Upper lobe of left lung (tissue), 6 donors: ENCODE results near the gene IQCN. TPM values are rescaled to one million over a fixed set of nuclear protein-coding genes. Genes with fewer than 3 reads are reported as not detected.

Experiments used
- ATAC-seq, 2 donors: fragments of 200-7000 bp; cut with Tn5 transposase; one replicate each; pipeline ENCODE4 v1.9.1; 2022; ENCODE audit warnings: mild to moderate bottlenecking in 2 of 2, moderate library complexity in 2 of 2; ENCODE audit not compliant: low FRiP score in 2 of 2
- DNase-seq, 2 donors: peaks; one replicate each; pipeline ENCODE4 v3.0.0-alpha.2; 2019 to 2020
- H3K27ac ChIP-seq, 4 donors: fragments of 200-600 bp; sonication (generic); one replicate each; pipeline ENCODE4 v1.5.1; 2016 to 2019
- H3K27me3 ChIP-seq, 4 donors: fragments of 200-600 bp; sonication (generic); one replicate each; pipeline ENCODE4 v1.5.1; 2017 to 2019
- H3K36me3 ChIP-seq, 4 donors: fragments of 200-600 bp; sonication (generic); one replicate each; pipeline ENCODE4 v1.5.1; 2016 to 2019
- H3K4me1 ChIP-seq, 4 donors: fragments of 200-600 bp; sonication (generic); one replicate each; pipeline ENCODE4 v1.5.1; 2018 to 2019
- H3K4me3 ChIP-seq, 4 donors: fragments of 200-600 bp; sonication (generic); one replicate each; pipeline ENCODE4 v1.5.1; 2017 to 2019; ENCODE audit warnings: mild to moderate bottlenecking in 2 of 4, moderate library complexity in 1 of 4
- H3K9me3 ChIP-seq, 4 donors: fragments of 200-600 bp; sonication (generic); one replicate each; pipeline ENCODE4 v1.5.1; 2018 to 2019
- CTCF ChIP-seq, 6 experiments: fragments of 450-650 bp in 4 of 6; fragments of 200-600 bp in 2 of 6; sonication (generic) in 2 of 6; IDR thresholded peaks; one replicate each; pipeline ENCODE4 v1.5.1; 2016 to 2019; ENCODE audit warnings: antibody characterized with exemption in 6 of 6
- EP300 ChIP-seq, 4 donors: sonication (generic); formaldehyde crosslinking; IDR thresholded peaks; one replicate each; pipeline ENCODE4 v1.5.1; 2017; ENCODE audit warnings: antibody characterized with exemption in 4 of 4, control low read depth in 2 of 4
- POLR2A ChIP-seq, 4 donors: fragments of 450-650 bp; IDR thresholded peaks; one replicate each; pipeline ENCODE4 v1.5.1; 2016 to 2017; ENCODE audit warnings: antibody characterized with exemption in 4 of 4, mild to moderate bottlenecking in 2 of 4
- POLR2AphosphoS5 ChIP-seq, 2 donors: sonication (generic); formaldehyde crosslinking; IDR thresholded peaks; one replicate each; pipeline ENCODE4 v1.5.1; 2017; ENCODE audit warnings: antibody characterized with exemption in 2 of 2
- WGBS, 2 donors: methylation state at CpG; one replicate each; pipeline ENCODE4 v1.1.5; 2017 to 2018; 5-methylcytosine and 5-hydroxymethylcytosine counted together
- total RNA-seq, 6 donors: library from RNA; depleted of rRNA in 4 of 6; stranded (reverse); fragments of >200 nt in 4 of 6; gene quantifications; one replicate each; pipeline versions ENCODE4 v1.1.0 to v1.2.1, GENCODE V29; 2016 to 2021
- donor health status: DM: no; HTN: no; CAD: no; lungs with moderate emphysema.
- donor health status: DM: no; HTN: yes; CAD: no; lungs with severe emphysema.

The IQCN gene
- total RNA-seq, 6 donors from 2014 or later, result 6.3 to 58.7 (median 11.7) TPM

DNA sequence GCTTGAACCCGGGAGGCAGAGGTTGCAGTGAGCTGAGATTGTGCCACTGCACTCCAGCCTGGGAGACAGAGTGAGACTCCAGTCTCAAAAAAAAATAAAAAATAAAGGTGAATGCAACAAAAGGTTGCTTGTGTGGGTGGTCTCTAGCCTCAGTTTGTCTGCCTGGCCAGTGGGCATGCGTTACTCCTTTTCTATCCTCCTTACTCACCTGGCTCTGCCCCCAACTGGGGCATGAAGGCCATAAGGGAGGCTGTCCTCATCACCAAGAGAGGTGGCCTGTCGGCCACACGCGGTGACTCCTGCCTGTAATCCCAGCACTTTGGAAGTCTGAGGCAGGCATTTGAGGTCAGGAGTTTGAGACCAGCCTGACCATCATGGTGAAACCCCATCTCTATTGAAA, 9.1 kb upstream of the IQCN start:
- Histone ChIP-seq H3K4me1 (peaks cover 22 to 30% (median 28%) of the 10 kb centered on the region in 4 donors), H3K27me3 (no peaks in the 10 kb centered on the region), H3K9me3 (no peaks in the 10 kb centered on the region), H3K36me3 (peaks cover under 1 to 13% (median 7%) of the 10 kb centered on the region in 4 donors), H3K4me3 (no peak overlapping the region), H3K27ac (peak overlapping the region; percentile 99 to 100 (median 100))
- DNase-seq (no peak), ATAC-seq (no peak)
- no peak for TF ChIP-seq CTCF (IDR thresholded peaks at IDR 0.05)
- TF ChIP-seq POLR2A (IDR thresholded peaks at IDR 0.05), result no peak
- no peak for TF ChIP-seq EP300 (IDR thresholded peaks at IDR 0.05)
- no peak for TF ChIP-seq POLR2AphosphoS5 (IDR thresholded peaks at IDR 0.05)
- WGBS, 2 donors, result 71 to 98% methylated on average over 5 of the region's 5 CpGs

- H3K27me3 ChIP-seq, result no peaks in the 10 kb centered on the region
- H3K36me3 ChIP-seq, result peaks cover 3 to 18% (median 11%) of the 10 kb centered on the region in 4 donors
- ATAC-seq (no peak), DNase-seq (no peak)
- WGBS, 2 donors, result 42 to 53% methylated on average over 4 of the region's 4 CpGs
- H3K4me1 ChIP-seq, result peaks cover 28 to 32% (median 29%) of the 10 kb centered on the region in 4 donors
- H3K9me3 ChIP-seq, result no peaks in the 10 kb centered on the region
- peak in 1 of 4 donors; percentile 17 for TF ChIP-seq EP300 (IDR thresholded peaks at IDR 0.05)
- no peak for TF ChIP-seq POLR2A (IDR thresholded peaks at IDR 0.05)
- peak; percentile 10 to 32 for TF ChIP-seq POLR2AphosphoS5 (IDR thresholded peaks at IDR 0.05)
- peak overlapping the region; percentile 99 to 100 (median 100) for H3K27ac ChIP-seq
- H3K4me3 ChIP-seq, result peak overlapping the region in 3 of 4 donors; percentile 52 to 63 (median 56)
These were observed 8.5 kb upstream of the IQCN start for GRCh38 chr19:18282788-18283141.

GRCh38 chr19:18282021-18282787, 8.0 kb upstream of the IQCN start:
- H3K27me3 ChIP-seq, result no peaks in the 10 kb centered on the region
- peaks cover 3 to 21% (median 11%) of the 10 kb centered on the region in 4 donors for H3K36me3 ChIP-seq
- ATAC-seq (peak; percentile 2 to 4), DNase-seq (peak in 1 of 2 donors; percentile 54)
- 1 to 2% methylated on average over 14 to 18 of the region's 27 CpGs for WGBS, 2 donors
- H3K4me3 ChIP-seq, result peak overlapping the region; percentile 21 to 63 (median 54)
- TF ChIP-seq POLR2A (IDR thresholded peaks at IDR 0.05), result peak in 2 of 4 donors; percentile 8 to 31
- TF ChIP-seq CTCF (IDR thresholded peaks at IDR 0.05), result peak in 3 of 6 experiments; percentile 13 to 34 (median 14)
- peak; percentile 69 to 74 for TF ChIP-seq POLR2AphosphoS5 (IDR thresholded peaks at IDR 0.05)
- TF ChIP-seq EP300 (IDR thresholded peaks at IDR 0.05), result no peak
- H3K27ac ChIP-seq, result peak overlapping the region; percentile 99 to 100 (median 100)
- H3K9me3 ChIP-seq, result no peaks in the 10 kb centered on the region
- peaks cover 32 to 37% (median 34%) of the 10 kb centered on the region in 4 donors for H3K4me1 ChIP-seq

GRCh38 chr19:18281082-18282020, 7.1 kb upstream of the IQCN start, which contains the start of gene JUND:
Gene JUND, minus strand, starts transcription at chr19:18281622. Its CDS starts 138 bp downstream, at chr19:18281484.
- ATAC-seq, result peak; percentile 85 to 90
- TF ChIP-seq POLR2A (IDR thresholded peaks at IDR 0.05) (peak; percentile 68 to 100 (median 96)), EP300 (IDR thresholded peaks at IDR 0.05) (peak in 3 of 4 donors; percentile 24 to 92 (median 72)), POLR2AphosphoS5 (IDR thresholded peaks at IDR 0.05) (peak; percentile 98 to 100), CTCF (IDR thresholded peaks at IDR 0.05) (peak in 5 of 6 experiments; percentile 8 to 48 (median 26))
- peak; percentile 99 to 100 for DNase-seq
- Histone ChIP-seq H3K9me3 (no peaks in the 10 kb centered on the region), H3K4me1 (peaks cover 33 to 44% (median 38%) of the 10 kb centered on the region in 4 donors), H3K4me3 (peak within 1 kb of the TSS; percentile 63 to 99 (median 90)), H3K27me3 (no peaks in the 10 kb centered on the region), H3K27ac (peak within 1 kb of the TSS; percentile 100), H3K36me3 (peaks cover 3 to 27% (median 14%) of the 10 kb centered on the region in 4 donors)
- WGBS, 2 donors, result no CpG with 5 or more reads among the region's 138 CpGs
